ENCODE data around the gene MAP3K5.
A peak's percentile ranks its signal among the peaks of the same experiment; 100 is the strongest.

The MAP3K5 gene

GRCh38 chr6:136779682-136780081 is 12.6 kb downstream of the MAP3K5 start:
- no peak overlapping the region for H3K4me3 ChIP-seq (ENCODE audit: low read length)
- no peak for DNase-seq (ENCODE audit: low read depth)
- no peak for TF ChIP-seq CTCF (conservative IDR thresholded peaks at IDR 0.05; ENCODE audit: low read length)

- DNase-seq (ENCODE audit: low read depth) = no peak
- no peak overlapping the region for H3K4me3 ChIP-seq (ENCODE audit: low read length)
- no peak for TF ChIP-seq CTCF (conservative IDR thresholded peaks at IDR 0.05; ENCODE audit: low read length)
Observed at GRCh38 chr6:136777651-136778050, 14.6 kb downstream of the MAP3K5 start.

- DNase-seq (ENCODE audit: low read depth) = peak; percentile 89
- no peak overlapping the region for H3K4me3 ChIP-seq (ENCODE audit: low read length)
- TF ChIP-seq CTCF (conservative IDR thresholded peaks at IDR 0.05; ENCODE audit: low read length) = no peak
Observed at GRCh38 chr6:136775548-136775947, 16.7 kb downstream of the MAP3K5 start.

GRCh38 chr6:136775081-136775480 is 17.2 kb downstream of the MAP3K5 start:
- TF ChIP-seq CTCF (conservative IDR thresholded peaks at IDR 0.05; ENCODE audit: low read length) = no peak
- no peak for DNase-seq (ENCODE audit: low read depth)
- H3K4me3 ChIP-seq (ENCODE audit: low read length) = no peak overlapping the region

GRCh38 chr6:136774228-136775041 is 17.8 kb downstream of the MAP3K5 start:
- DNase-seq (ENCODE audit: low read depth) = peak; percentile 81
- H3K4me3 ChIP-seq (ENCODE audit: low read length) = no peak overlapping the region
- TF ChIP-seq CTCF (conservative IDR thresholded peaks at IDR 0.05; ENCODE audit: low read length) = no peak

GRCh38 chr6:136773473-136773796 is 18.8 kb downstream of the MAP3K5 start:
- DNase-seq (ENCODE audit: low read depth) = no peak
- H3K4me3 ChIP-seq (ENCODE audit: low read length) = no peak overlapping the region
- no peak for TF ChIP-seq CTCF (conservative IDR thresholded peaks at IDR 0.05; ENCODE audit: low read length)

GRCh38 chr6:136772685-136773472 is 19.4 kb downstream of the MAP3K5 start:
- no peak overlapping the region for H3K4me3 ChIP-seq (ENCODE audit: low read length)
- no peak for DNase-seq (ENCODE audit: low read depth)
- no peak for TF ChIP-seq CTCF (conservative IDR thresholded peaks at IDR 0.05; ENCODE audit: low read length)
